H1 (cell line): ENCODE results near the gene PASK. TPM values are rescaled to one million over a fixed set of nuclear protein-coding genes. Genes with fewer than 3 reads are reported as not detected.

Source experiments
- ATF3 ChIP-seq: IDR thresholded peaks from 2 replicates; pipeline ENCODE4 v1.6.1; 2011; ENCODE audit warnings: low read depth, mild to moderate bottlenecking, low read length; ENCODE audit not compliant: insufficient read depth
- CTCF ChIP-seq, 3 experiments: IDR thresholded peaks; 1 replicate in 2 of 3; 2 replicates in 1 of 3; pipeline versions ENCODE4 v1.5.1 to v1.6.1; 2011; ENCODE audit warnings: low read length in 3 of 3, mild to moderate bottlenecking in 3 of 3, inconsistent platforms in 2 of 3, low read depth in 1 of 3, moderate library complexity in 1 of 3; ENCODE audit not compliant: insufficient read depth in 1 of 3; ENCODE audit errors: control extremely low read depth in 1 of 3
- RFX5 ChIP-seq: IDR thresholded peaks from 2 replicates; pipeline ENCODE4 v1.6.1; 2011; ENCODE audit warnings: low read depth, low read length, improper control_type of control experiment, borderline replicate concordance
- polyA plus RNA-seq, 7 experiments: library from polyadenylated mRNA; depleted of rRNA in 3 of 7; stranded (reverse) in 5 of 7; unstranded in 2 of 7; fragments of >200 nt in 5 of 7; fragments of 200-250 nt in 2 of 7; gene quantifications; 1 replicate in 5 of 7; 2 replicates in 1 of 7; 4 replicates in 1 of 7; pipeline versions ENCODE4 v1.2.1 to v1.2.3, GENCODE V29; 2011 to 2013; ENCODE audit warnings: missing spikeins in 2 of 7, mixed read lengths in 2 of 7
- total RNA-seq: library from RNA; stranded (reverse); fragmentation: NEBNext Ultra II Directional; extraction: Animal tissue kit (Norgen Biotek cat#: 25700); gene quantifications from 2 replicates; pipeline ENCODE4 v1.2.1, GENCODE V29; 2021

The PASK gene
- total and polyA plus RNA-seq, 2 of the 8 experiments (the other 6 are each of a cell fraction or from before 2014, with no cell fraction given) = 20.5 to 66.1 TPM

- TF ChIP-seq ATF3 (no peak), CTCF (IDR thresholded peaks at IDR 0.05; ENCODE audit: control extremely low read depth in 1 of 3, insufficient read depth in 1 of 3, low read depth in 1 of 3, low read length in 3 of 3) (no peak), RFX5 (no peak)
Measured at GRCh38 chr2:241095594-241096290, 53.5 kb downstream of the PASK start (continued).
